SK-N-SH (cell line): ENCODE measurements around the gene UBE2G2.

Experiments
- GABPA ChIP-seq: IDR thresholded peaks from 2 replicates; pipeline ENCODE4 v1.4.0; 2012; ENCODE audit warnings: low read depth, mild to moderate bottlenecking
- NRF1 ChIP-seq: IDR thresholded peaks from 2 replicates; pipeline ENCODE4 v1.6.1; 2012; ENCODE audit warnings: low read depth, mild to moderate bottlenecking, low read length
- POLR2AphosphoS5 ChIP-seq: IDR thresholded peaks from 2 replicates; pipeline ENCODE4 v1.6.1; 2012; ENCODE audit warnings: low read depth, low read length
- RAD21 ChIP-seq: IDR thresholded peaks from 2 replicates; pipeline ENCODE4 v1.6.1; 2012; ENCODE audit warnings: mild to moderate bottlenecking, low read length
- TAF1 ChIP-seq: IDR thresholded peaks from 2 replicates; pipeline ENCODE4 v1.6.1; 2012; ENCODE audit warnings: low read depth, mild to moderate bottlenecking, low read length, moderate library complexity, borderline replicate concordance
- TF ChIP-seq, protein P1 (sequence below): fragments of 200-600 bp; sonication (generic); IDR thresholded peaks from 2 replicates; pipeline ENCODE4 v1.6.1; 2017; ENCODE audit warnings: antibody characterized with exemption, mild to moderate bottlenecking, moderate library complexity
- TF ChIP-seq, protein P2 (sequence below): IDR thresholded peaks from 2 replicates; pipeline ENCODE4 v1.6.1; 2012; ENCODE audit warnings: mild to moderate bottlenecking, low read depth, low read length, moderate library complexity

DNA sequence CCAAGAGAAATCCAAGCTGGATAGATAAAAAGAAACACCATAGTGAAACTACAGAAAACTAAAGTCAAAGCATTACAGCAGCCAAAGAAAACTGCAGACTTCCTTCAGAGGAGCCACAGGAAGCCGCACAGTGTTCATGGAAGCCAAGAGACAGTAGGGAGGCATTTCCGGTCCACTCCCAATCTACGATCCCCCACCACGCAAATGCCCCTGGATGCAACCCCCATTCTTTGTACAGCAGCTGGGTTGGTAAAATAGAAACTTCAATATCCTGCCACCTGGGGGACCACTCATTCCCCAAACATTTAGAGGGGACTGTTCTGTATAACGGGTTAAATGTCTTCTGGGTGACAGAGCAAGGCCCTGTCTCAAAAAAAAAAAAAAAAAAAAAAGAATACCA, 46.4 kb downstream of the UBE2G2 start:
- no peak for TF ChIP-seq POLR2AphosphoS5
- TF ChIP-seq, protein P1, sequence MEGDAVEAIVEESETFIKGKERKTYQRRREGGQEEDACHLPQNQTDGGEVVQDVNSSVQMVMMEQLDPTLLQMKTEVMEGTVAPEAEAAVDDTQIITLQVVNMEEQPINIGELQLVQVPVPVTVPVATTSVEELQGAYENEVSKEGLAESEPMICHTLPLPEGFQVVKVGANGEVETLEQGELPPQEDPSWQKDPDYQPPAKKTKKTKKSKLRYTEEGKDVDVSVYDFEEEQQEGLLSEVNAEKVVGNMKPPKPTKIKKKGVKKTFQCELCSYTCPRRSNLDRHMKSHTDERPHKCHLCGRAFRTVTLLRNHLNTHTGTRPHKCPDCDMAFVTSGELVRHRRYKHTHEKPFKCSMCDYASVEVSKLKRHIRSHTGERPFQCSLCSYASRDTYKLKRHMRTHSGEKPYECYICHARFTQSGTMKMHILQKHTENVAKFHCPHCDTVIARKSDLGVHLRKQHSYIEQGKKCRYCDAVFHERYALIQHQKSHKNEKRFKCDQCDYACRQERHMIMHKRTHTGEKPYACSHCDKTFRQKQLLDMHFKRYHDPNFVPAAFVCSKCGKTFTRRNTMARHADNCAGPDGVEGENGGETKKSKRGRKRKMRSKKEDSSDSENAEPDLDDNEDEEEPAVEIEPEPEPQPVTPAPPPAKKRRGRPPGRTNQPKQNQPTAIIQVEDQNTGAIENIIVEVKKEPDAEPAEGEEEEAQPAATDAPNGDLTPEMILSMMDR = no peak
- TF ChIP-seq NRF1 = no peak
- TF ChIP-seq RAD21 = no peak
- TF ChIP-seq GABPA = no peak
- TF ChIP-seq, protein P2, sequence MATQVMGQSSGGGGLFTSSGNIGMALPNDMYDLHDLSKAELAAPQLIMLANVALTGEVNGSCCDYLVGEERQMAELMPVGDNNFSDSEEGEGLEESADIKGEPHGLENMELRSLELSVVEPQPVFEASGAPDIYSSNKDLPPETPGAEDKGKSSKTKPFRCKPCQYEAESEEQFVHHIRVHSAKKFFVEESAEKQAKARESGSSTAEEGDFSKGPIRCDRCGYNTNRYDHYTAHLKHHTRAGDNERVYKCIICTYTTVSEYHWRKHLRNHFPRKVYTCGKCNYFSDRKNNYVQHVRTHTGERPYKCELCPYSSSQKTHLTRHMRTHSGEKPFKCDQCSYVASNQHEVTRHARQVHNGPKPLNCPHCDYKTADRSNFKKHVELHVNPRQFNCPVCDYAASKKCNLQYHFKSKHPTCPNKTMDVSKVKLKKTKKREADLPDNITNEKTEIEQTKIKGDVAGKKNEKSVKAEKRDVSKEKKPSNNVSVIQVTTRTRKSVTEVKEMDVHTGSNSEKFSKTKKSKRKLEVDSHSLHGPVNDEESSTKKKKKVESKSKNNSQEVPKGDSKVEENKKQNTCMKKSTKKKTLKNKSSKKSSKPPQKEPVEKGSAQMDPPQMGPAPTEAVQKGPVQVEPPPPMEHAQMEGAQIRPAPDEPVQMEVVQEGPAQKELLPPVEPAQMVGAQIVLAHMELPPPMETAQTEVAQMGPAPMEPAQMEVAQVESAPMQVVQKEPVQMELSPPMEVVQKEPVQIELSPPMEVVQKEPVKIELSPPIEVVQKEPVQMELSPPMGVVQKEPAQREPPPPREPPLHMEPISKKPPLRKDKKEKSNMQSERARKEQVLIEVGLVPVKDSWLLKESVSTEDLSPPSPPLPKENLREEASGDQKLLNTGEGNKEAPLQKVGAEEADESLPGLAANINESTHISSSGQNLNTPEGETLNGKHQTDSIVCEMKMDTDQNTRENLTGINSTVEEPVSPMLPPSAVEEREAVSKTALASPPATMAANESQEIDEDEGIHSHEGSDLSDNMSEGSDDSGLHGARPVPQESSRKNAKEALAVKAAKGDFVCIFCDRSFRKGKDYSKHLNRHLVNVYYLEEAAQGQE = no peak
- TF ChIP-seq TAF1 = no peak
